Central memory CD8-positive, alpha-beta T cell (primary cell): ENCODE measurements around the gene GRIA2.
"Not testable (repeated sequence)": the region's sequence is repeated elsewhere in the genome, so short reads cannot be mapped to it uniquely, and the experiment has no call there.

ENCODE experiments used
- ATAC-seq: fragments of 150-1000 bp; cut with Tn5 transposase; replicated peaks from 2 replicates; pipeline ENCODE4 v1.10.0; 2022; ENCODE audit warnings: mild to moderate bottlenecking, moderate FRiP score, moderate number of reproducible peaks; ENCODE audit not compliant: poor library complexity, severe bottlenecking; ENCODE audit errors: extremely low read depth
- DNase-seq, 2 donors: peaks; one replicate each; pipeline ENCODE4 v3.0.0; 2021; ENCODE audit warnings: low spot score in 2 of 2
- H3K27ac Mint-ChIP-seq: one replicate; pipeline ENCODE4 v1.8.0; 2022; ENCODE audit warnings: low read depth, mild to moderate bottlenecking, moderate library complexity, mixed read lengths
- H3K27me3 Mint-ChIP-seq: one replicate; pipeline ENCODE4 v1.8.0; 2022; ENCODE audit warnings: mixed read lengths
- H3K36me3 Mint-ChIP-seq: one replicate; pipeline ENCODE4 v1.8.0; 2022; ENCODE audit warnings: mild to moderate bottlenecking, moderate library complexity, mixed read lengths; ENCODE audit not compliant: insufficient read depth
- H3K4me1 Mint-ChIP-seq: one replicate; pipeline ENCODE4 v1.8.0; 2022; ENCODE audit warnings: mixed read lengths
- H3K4me3 Mint-ChIP-seq: one replicate; pipeline ENCODE4 v1.8.0; 2022; ENCODE audit warnings: mild to moderate bottlenecking, moderate library complexity, mixed read lengths
- H3K9me3 Mint-ChIP-seq: one replicate; pipeline ENCODE4 v1.8.0; 2022; ENCODE audit warnings: mixed read lengths

The GRIA2 gene

DNA sequence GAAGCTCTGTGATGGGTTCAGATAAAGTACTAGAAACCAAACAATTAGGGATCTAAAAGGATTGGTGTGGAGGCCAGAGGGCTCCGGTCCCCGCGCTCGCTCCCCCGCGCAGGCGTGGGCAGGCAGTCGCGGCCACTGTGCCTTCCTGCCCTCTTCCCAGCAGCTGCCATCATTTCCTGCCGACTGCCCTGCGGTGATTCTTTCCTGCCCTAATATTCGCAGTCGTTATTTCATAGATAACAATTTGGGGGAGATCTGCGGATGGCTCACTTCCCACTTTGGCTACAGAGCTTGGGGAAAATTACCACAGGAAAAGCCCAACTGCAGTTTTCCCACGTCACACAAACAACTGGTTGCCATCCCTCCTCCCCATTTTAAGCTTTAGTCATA is 2.2 kb downstream of the GRIA2 start:
- H3K27me3 Mint-ChIP-seq: no peaks in the 10 kb centered on the region
- H3K27ac Mint-ChIP-seq: no peak overlapping the region
- no peaks in the 10 kb centered on the region for H3K36me3 Mint-ChIP-seq
- no peak for ATAC-seq
- H3K4me3 Mint-ChIP-seq: no peak overlapping the region
- no peak for DNase-seq
- H3K9me3 Mint-ChIP-seq: peaks cover 18% of the 10 kb centered on the region
- no peaks in the 10 kb centered on the region for H3K4me1 Mint-ChIP-seq

DNA sequence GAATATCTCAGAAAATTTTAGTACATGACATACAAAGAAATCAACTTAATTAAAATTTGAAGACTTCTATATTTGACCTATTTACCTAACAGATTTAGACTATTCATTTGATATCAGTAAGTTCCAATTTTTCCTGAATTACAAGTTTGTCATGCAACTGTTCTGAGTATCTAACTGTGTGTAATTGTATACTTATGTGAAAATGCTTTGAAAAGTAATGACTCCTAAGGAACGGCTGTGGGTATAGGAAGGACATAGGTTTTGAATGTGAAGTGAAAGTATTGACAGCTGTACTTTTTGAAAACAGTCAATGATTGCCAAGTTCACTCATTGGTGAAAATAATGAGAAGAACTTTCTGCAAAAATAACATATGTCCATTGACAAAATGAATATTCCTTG is 2.9 kb downstream of the GRIA2 start:
- no peak for ATAC-seq
- DNase-seq: no peak
- no peak overlapping the region for H3K27ac Mint-ChIP-seq
- no peaks in the 10 kb centered on the region for H3K4me1 Mint-ChIP-seq
- no peaks in the 10 kb centered on the region for H3K36me3 Mint-ChIP-seq
- no peaks in the 10 kb centered on the region for H3K27me3 Mint-ChIP-seq
- H3K9me3 Mint-ChIP-seq: peaks cover 18% of the 10 kb centered on the region
- no peak overlapping the region for H3K4me3 Mint-ChIP-seq

DNA sequence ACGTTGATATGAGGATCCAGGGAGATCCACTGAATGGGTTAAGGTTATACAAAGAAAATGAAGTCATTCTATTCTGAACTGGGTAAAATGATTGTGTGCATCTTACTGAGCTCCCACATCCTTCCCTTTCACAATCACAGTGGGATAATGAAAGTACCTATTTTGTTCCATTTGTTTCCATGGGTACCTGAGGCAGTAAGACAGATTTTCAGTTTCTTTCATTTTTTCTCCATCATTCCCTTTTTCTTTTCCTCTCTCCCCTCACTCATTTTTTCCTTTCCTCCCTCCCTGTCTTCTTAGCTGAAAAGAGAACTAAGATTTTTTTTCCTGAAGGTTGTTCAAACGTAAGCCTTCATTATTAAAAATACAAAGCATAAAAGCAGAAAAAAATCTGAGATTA is 4.6 kb downstream of the GRIA2 start:
- Mint-ChIP-seq H3K27me3 (no peaks in the 10 kb centered on the region), H3K36me3 (no peaks in the 10 kb centered on the region), H3K9me3 (peaks cover 11% of the 10 kb centered on the region), H3K4me1 (no peaks in the 10 kb centered on the region), H3K4me3 (no peak overlapping the region), H3K27ac (no peak overlapping the region)
- DNase-seq (no peak), ATAC-seq (no peak)

DNA sequence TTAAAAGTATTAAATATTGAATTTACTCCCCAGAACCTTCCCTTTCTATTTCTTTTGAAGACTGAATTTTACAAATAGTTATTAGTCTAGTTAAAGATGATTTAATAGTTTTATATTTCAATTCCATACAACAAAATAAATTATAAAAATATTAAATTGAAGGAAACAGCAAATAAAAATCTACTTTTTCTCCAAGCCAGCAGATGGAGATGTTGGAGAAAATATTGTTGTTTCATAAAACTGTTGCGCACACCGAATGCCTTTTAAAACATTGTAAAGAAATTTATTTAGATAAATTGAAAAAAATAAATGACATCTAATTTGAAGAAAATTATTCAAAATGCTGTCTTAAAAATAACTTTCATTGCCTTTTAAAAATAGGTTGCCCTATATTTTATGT is 5.5 kb downstream of the GRIA2 start:
- no peak for ATAC-seq
- Mint-ChIP-seq H3K36me3 (no peaks in the 10 kb centered on the region), H3K4me1 (no peaks in the 10 kb centered on the region), H3K4me3 (no peak overlapping the region), H3K27ac (no peak overlapping the region), H3K27me3 (no peaks in the 10 kb centered on the region), H3K9me3 (peaks cover 17% of the 10 kb centered on the region)
- no peak for DNase-seq

- no peaks in the 10 kb centered on the region for H3K27me3 Mint-ChIP-seq
- DNase-seq: no peak
- no peak for ATAC-seq
- no peak overlapping the region for H3K4me3 Mint-ChIP-seq
- no peaks in the 10 kb centered on the region for H3K4me1 Mint-ChIP-seq
- H3K9me3 Mint-ChIP-seq: peaks cover 15% of the 10 kb centered on the region
- H3K27ac Mint-ChIP-seq: no peak overlapping the region
- H3K36me3 Mint-ChIP-seq: no peaks in the 10 kb centered on the region
Measured at GRCh38 chr4:157226601-157227000, 6.1 kb downstream of the GRIA2 start.

DNA sequence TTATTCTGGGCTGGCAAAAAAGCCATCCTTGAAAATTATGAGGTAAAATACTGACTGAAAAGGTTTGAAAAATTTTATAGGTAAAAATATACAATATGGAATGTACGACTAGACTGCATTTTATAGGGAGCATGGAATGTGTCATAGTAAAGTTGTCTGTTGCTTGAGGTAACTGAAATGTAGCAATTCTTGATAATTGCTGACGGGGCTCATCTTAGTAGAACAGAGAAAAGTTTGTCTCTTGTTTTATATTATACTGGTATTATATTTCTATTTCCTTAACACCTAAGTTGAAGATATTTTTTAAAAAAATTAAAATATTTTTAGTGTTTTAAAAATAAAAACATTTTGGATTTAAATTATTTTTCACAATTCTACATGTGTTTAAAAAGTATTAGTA is 11.0 kb downstream of the GRIA2 start:
- Mint-ChIP-seq H3K27me3 (no peaks in the 10 kb centered on the region), H3K4me3 (no peak overlapping the region), H3K27ac (no peak overlapping the region), H3K4me1 (no peaks in the 10 kb centered on the region), H3K9me3 (peaks cover 11% of the 10 kb centered on the region), H3K36me3 (no peaks in the 10 kb centered on the region)
- no peak for DNase-seq
- ATAC-seq: no peak

DNA sequence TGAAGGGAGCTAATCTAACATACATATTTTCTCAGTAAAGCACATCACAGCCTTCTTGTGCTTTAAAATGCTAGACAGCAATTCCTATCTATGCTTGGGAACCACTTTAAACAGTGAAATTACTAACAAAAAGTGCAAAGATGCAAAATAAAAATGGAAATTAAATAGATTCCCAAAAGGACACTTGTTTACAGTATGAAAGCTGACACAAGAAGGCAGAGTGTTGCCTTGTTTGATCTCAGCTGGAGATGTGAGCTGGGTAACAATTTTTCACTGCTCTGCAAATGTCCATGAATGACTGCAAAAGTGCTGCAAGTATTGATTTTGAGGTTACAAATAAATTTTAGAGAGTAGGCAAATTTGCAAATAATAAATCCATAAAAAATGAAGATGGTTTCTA is 22.3 kb downstream of the GRIA2 start:
- peaks cover 1% of the 10 kb centered on the region for H3K36me3 Mint-ChIP-seq
- H3K27me3 Mint-ChIP-seq: no peaks in the 10 kb centered on the region
- H3K9me3 Mint-ChIP-seq: peaks cover 22% of the 10 kb centered on the region
- DNase-seq (no peak), ATAC-seq (no peak)
- no peak overlapping the region for H3K4me3 Mint-ChIP-seq
- no peak overlapping the region for H3K27ac Mint-ChIP-seq
- no peaks in the 10 kb centered on the region for H3K4me1 Mint-ChIP-seq

DNA sequence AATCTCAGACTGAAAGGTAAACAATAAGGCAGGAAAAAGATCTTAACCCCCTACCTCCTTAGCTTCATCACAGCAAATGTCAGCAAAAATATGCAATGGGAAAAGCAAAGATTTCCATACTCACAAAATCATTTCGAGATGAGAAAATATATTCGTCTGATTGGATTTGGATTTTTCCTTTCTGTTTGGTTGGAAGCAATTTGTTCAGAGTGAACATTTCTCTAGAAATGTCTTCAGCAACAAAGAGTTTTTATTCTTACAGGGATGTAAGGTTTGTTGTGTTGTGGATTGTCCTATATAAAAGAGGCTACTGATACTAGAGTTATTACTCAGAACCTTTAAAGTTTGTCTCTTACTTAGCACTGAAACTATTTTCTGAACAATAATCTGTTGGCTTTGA is 23.8 kb downstream of the GRIA2 start:
- no peak for ATAC-seq
- Mint-ChIP-seq H3K4me1 (no peaks in the 10 kb centered on the region), H3K27ac (no peak overlapping the region), H3K4me3 (no peak overlapping the region), H3K36me3 (peaks cover 1% of the 10 kb centered on the region), H3K27me3 (no peaks in the 10 kb centered on the region), H3K9me3 (peaks cover 22% of the 10 kb centered on the region)
- no peak for DNase-seq

GRCh38 chr4:157245351-157245750 is 24.8 kb downstream of the GRIA2 start:
- Mint-ChIP-seq H3K9me3 (peaks cover 19% of the 10 kb centered on the region), H3K4me1 (no peaks in the 10 kb centered on the region), H3K27me3 (no peaks in the 10 kb centered on the region), H3K4me3 (no peak overlapping the region), H3K36me3 (peaks cover 1% of the 10 kb centered on the region), H3K27ac (no peak overlapping the region)
- DNase-seq (no peak), ATAC-seq (no peak)

GRCh38 chr4:157246964-157247363 is 26.4 kb downstream of the GRIA2 start:
- no peak for ATAC-seq
- Mint-ChIP-seq H3K27me3 (no peaks in the 10 kb centered on the region), H3K9me3 (peaks cover 16% of the 10 kb centered on the region), H3K4me3 (no peak overlapping the region), H3K36me3 (no peaks in the 10 kb centered on the region), H3K4me1 (no peaks in the 10 kb centered on the region), H3K27ac (no peak overlapping the region)
- no peak for DNase-seq

- H3K9me3 Mint-ChIP-seq: peaks cover 12% of the 10 kb centered on the region
Measured at GRCh38 chr4:157258165-157258564, 37.6 kb downstream of the GRIA2 start.

GRCh38 chr4:157265281-157265680 is 44.8 kb downstream of the GRIA2 start:
- no peaks in the 10 kb centered on the region for H3K27me3 Mint-ChIP-seq
- no peak for ATAC-seq

More at GRCh38 chr4:157258165-157258564, 37.6 kb downstream of the GRIA2 start:
- not testable (repeated sequence) for DNase-seq, H3K27ac Mint-ChIP-seq, H3K4me3 Mint-ChIP-seq, H3K27me3 Mint-ChIP-seq, H3K36me3 Mint-ChIP-seq, H3K4me1 Mint-ChIP-seq, ATAC-seq

GRCh38 chr4:157270108-157270507 is 49.6 kb downstream of the GRIA2 start:
- no peaks in the 10 kb centered on the region for H3K4me1 Mint-ChIP-seq
- DNase-seq: no peak
- no peaks in the 10 kb centered on the region for H3K27me3 Mint-ChIP-seq
- no peak for ATAC-seq
- H3K36me3 Mint-ChIP-seq: no peaks in the 10 kb centered on the region
- H3K9me3 Mint-ChIP-seq: peaks cover 29% of the 10 kb centered on the region
- H3K4me3 Mint-ChIP-seq: no peak overlapping the region
- no peak overlapping the region for H3K27ac Mint-ChIP-seq

More at GRCh38 chr4:157265281-157265680, 44.8 kb downstream of the GRIA2 start:
- Mint-ChIP-seq H3K36me3 (no peaks in the 10 kb centered on the region), H3K4me3 (no peak overlapping the region), H3K9me3 (peaks cover 28% of the 10 kb centered on the region), H3K4me1 (no peaks in the 10 kb centered on the region), H3K27ac (no peak overlapping the region)
- DNase-seq: no peak

GRCh38 chr4:157270552-157270951 is 50.0 kb downstream of the GRIA2 start:
- Mint-ChIP-seq H3K36me3 (no peaks in the 10 kb centered on the region), H3K27ac (no peak overlapping the region), H3K4me3 (no peak overlapping the region), H3K9me3 (peaks cover 29% of the 10 kb centered on the region), H3K4me1 (no peaks in the 10 kb centered on the region), H3K27me3 (no peaks in the 10 kb centered on the region)
- no peak for ATAC-seq
- DNase-seq: no peak
